Activated CD4-positive, alpha-beta T cell treated with anti-CD3 and anti-CD28 coated beads, Interleukin-2, amount 50 U/mL, for 1 hour (primary cell): Measurements from ENCODE around the gene GPRC5A.

Experiments used
- DNase-seq: peaks from one replicate; pipeline ENCODE4 v3.0.0-alpha.2; 2020

GPRC5A gene

GRCh38 chr12:12915656-12916055, 24.3 kb downstream of the GPRC5A start:
- no peak for DNase-seq

DNA sequence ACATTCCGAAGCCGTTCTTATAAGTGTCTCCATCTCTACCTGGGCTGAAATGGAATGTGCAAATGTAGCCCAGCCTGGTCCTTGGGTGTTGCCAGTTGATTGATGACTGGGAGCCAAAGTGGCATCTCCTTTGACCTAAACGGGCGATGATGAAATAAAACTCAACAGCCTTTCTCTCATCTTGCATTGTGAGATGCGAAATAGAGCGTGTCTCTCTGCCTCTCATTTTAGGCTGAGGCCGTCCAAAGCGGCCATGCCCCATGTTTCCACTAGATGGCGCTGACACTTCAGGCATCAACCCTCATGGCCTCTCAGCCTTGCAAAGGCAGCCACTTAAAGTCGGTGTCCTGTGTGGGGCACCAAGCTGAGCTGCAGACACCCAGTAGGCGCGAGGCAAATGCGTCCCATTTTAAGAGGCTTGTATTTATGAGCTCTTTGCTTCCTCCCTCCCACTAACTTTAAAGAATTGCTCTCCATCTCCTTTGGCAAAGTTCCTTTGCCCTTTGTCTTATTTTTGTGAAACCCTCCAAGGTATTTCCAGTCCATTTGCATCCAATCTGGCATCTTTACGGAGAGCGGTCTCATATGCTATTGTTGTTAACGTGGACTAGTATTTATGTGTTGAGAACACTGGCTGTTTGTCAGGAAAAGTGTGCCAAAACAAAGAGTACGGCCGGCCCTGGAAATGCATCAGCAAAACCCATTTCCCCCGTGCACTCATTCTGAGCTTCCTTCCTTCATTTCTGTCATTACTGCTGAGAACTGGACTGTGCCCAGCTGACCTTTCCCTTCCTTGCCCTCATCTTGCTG, 25.0 kb downstream of the GPRC5A start:
- peak; percentile 85 for DNase-seq

GRCh38 chr12:12917517-12917916, 26.2 kb downstream of the GPRC5A start:
- DNase-seq = no peak

DNA sequence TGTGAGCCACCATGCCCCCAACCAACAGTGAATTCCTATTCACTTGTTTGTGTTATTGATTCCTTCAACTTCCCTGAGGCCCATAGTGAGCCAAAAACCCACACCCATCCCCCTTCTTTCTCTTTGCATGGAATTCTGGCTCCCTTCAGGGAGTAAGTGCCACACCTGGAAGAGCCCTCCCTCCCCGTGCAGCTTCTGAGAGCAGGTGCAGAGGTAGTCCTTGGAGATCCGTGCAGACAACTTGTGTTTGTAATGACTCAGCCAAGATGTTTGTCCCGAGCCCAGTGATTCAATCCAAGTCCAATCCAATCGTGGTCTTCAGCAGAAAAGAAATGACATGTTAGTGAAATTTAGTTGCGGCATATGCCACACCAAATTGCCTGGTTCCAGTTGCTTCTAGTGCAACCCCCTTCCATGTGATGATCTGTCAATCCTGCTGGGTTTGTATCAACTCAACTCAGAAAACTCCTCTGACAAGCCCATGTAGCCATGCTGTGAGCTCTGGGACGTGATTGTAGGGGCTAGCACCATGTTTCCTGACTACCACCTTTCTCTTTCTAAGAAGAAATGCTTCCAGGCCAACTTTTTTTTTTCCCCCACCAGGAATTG, 27.5 kb downstream of the GPRC5A start:
- no peak for DNase-seq

DNA sequence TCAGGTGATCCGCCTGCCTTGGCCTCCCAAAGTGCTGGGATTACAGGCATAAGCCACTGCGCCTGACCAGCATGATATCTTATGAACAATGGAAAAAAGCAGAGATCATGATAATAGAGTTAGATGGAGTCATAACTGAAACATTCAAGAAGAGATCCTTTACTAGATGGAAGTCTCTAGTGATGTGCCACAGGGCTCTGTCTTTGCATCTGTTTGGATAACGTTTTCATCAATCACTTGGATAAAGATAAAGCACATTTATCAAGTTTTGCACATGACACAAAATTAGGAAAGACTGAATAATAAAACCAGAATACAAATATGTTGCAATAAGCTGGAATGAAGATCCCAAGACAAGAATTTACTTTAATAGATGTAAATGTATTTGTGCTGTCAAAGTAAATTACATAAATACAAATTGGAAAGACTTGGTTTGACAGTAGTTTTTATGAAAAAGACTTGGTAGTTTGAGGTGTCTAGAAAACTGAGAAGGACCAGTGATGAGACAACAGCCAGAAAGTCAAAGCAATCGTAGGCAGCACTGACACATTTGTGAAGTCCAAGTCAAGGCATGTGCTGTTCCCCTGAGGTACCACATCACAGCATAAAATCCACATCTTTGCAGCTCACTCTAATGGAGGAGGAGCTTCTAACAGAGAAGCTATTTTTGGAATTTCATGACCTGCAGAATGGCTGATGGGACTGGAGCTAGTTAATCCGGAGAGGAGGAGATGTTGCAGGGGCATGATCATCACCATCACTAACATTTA, 28.5 kb downstream of the GPRC5A start:
- no peak for DNase-seq

DNA sequence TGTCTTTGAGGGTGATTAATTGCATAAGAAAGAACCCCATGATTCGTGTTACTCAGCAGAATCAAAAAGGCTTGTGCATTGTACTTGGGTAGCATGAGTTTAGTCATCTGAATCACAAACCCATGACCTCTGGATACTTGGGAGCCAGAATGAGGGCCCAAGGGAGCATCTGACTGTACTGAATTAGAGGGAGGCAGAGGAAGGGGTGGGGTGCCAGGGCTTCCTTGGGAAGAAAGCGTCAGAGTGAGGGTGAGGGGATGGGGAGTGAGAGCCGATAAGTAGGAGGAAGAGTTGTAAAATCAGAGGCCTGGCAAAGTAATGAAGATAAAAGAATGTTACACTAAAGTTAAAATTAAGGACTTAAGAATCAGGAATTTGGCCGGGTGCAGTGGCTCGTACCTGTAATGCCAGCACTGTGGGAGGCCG, 30.8 kb downstream of the GPRC5A start:
- no peak for DNase-seq

DNA sequence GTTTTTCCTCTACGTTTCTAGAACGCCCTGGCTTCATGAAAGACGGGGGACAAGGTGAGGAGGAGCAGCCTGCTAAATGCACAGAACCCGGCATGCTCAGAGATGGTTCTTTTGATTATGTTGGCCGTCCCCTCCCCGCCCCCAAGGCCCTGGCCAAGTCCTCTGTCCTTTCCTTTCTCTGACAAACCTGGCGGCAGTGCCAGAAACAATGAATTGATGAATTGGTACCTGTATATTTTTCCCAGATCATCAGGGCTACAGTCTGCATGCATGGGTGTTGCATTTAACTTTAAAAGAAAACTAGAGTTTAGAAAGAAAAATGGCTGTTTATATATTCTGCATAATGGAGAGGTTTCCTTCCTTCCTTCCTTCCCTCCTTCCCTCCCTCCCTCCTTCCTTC, 31.6 kb downstream of the GPRC5A start:
- DNase-seq = no peak

DNA sequence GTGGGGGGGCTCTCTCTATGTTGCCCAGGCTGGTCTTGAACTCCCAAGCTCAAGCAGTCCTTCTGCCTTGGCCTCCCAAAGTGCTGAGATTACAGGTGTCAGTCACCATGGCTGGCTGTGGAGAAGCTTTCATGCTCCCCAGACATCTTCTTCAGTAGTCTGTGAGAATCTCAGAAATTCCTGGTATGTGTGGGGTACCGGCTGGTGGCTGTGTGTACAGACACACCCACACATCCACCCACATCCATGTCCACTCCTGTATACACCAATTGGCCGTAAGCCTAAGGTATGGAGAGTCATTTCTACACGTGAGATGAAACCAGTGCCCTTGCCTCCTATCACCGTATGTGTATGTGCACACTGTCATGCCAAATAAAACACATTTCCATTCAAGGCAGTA, 32.8 kb downstream of the GPRC5A start:
- no peak for DNase-seq

DNA sequence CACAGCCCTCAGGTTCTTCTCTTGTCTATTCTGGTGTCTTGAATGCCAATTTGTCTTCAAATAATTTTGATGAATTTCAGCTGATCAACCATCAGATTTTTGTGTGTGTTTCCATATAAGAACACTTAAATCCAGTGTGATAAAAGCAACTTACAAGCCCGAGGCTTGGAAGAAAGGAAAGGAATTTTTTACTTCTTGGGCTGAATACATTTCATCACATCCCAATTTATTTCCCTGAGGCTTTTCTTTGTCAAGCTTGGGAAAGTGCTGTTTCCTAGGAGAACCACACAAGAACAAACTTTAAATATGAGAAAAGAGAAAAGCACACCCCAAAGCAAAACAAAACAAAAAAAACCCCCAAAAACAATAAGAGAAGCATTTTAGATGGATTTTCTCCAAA, 34.0 kb downstream of the GPRC5A start:
- no peak for DNase-seq

GRCh38 chr12:12926571-12927071, 35.3 kb downstream of the GPRC5A start:
- no peak for DNase-seq

- peak; percentile 50 for DNase-seq
Observed at GRCh38 chr12:12927211-12928079, 36.1 kb downstream of the GPRC5A start.

GRCh38 chr12:12929696-12930095, 38.3 kb downstream of the GPRC5A start:
- no peak for DNase-seq

DNA sequence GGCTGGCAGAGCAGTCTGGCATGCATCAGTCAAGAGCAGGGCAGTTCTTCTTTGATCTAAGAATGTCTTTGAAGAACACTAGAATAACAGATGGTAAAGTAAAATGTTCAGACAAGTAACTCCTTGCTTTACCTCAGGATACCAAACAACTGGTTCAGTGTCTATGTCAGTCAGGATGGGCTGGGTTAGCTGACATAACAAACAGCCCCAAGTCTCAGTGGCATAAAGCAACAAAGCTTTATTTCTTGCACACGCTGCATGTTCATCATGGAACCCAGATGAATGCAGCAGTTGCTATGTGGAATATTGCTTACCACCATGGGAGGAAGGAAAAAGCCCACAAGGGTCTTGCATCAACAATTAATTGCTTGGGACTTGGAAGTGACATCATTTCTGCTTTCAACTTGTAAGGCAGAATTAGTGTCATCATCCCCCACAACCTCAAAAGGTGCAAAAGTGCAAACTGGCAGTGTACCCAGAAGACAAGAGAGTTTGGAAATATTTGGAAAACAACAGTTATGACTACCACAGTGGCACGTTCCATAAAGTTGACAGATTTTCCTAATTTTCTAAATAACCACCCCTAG, 39.4 kb downstream of the GPRC5A start:
- no peak for DNase-seq

GRCh38 chr12:12933742-12934141, 42.4 kb downstream of the GPRC5A start:
- DNase-seq = no peak

DNA sequence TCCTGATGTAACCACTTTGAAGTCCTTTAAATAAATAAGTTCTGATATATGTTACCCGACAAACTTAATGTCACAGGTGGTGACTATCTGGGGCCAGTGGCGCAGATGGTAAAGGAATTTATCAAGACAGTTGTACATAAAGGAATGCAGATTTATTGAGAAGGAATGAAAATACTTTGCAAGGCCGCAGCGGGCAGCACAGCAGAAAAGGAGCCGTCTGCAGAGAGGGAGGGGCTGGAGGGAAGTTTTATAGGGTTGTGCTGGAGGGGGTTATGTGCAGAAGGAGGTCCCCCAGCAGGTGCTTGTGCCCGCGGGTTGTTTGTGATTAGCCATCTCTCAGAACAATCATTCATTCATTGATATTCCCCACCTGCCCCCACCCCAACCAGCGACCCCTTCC, 43.2 kb downstream of the GPRC5A start:
- DNase-seq = no peak

DNA sequence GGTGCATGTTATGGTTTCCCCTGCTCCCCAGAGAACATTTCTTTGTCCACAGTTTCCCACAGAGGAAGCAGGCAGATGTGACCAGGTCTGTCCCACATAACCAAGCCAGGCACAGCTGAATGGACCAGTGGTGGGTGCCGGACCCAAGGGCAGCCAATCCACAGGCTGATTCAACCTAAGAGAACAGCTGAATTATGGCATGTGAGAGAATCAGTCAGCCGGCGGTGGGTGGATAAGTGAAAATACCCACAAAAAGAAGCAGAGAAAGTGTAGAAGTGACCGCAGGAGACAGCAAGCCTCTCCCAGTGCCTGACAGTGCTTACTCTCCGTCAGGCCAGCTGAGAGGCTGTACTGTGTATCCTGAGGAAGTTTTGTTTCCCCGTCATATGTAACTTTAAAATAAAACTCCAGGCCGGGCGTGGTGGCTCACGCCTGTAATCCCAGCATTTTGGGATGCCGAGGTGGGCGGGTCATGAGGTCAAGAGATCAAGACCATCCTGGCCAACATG, 45.7 kb downstream of the GPRC5A start:
- DNase-seq = no peak

DNA sequence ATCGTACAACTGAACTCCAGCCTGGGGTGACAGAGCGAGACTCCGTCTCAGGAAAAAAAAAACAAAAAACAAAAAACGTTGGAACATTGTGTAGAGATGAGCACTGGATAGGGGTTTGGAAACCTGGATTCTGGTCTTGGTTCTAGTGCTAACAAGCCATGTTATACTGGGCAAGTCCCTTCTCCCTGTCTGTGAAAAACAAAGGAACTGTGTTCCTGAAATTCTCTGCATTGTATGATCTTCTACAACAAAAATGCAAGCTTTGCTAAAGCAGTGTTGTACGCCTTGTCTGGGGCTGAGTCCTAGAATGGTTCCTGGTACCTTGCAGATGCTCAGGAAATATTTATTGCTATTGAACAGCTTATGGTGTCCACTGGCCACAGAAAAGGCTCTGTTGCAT, 47.2 kb downstream of the GPRC5A start:
- DNase-seq = no peak

DNA sequence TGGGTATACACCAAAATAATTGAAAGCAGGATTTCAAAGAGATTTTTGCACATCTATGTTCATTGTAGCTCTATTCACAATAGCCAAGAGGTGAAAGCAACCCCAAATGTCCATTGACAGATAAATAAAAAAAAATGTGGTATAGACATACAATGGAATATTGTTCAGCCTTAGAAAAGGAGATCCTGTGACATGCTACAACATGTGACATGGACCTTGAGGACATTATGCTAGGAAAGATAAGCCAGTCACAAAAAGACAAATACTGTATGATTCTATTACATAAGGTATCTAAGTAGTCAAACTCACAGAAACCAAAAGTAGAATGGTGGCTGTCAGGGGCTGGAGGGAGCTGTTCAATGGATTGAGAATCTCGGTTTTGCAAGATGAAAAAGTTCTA, 48.5 kb downstream of the GPRC5A start:
- no peak for DNase-seq

- DNase-seq = no peak
Observed at GRCh38 chr12:12941450-12942350, 50.3 kb downstream of the GPRC5A start.

DNA sequence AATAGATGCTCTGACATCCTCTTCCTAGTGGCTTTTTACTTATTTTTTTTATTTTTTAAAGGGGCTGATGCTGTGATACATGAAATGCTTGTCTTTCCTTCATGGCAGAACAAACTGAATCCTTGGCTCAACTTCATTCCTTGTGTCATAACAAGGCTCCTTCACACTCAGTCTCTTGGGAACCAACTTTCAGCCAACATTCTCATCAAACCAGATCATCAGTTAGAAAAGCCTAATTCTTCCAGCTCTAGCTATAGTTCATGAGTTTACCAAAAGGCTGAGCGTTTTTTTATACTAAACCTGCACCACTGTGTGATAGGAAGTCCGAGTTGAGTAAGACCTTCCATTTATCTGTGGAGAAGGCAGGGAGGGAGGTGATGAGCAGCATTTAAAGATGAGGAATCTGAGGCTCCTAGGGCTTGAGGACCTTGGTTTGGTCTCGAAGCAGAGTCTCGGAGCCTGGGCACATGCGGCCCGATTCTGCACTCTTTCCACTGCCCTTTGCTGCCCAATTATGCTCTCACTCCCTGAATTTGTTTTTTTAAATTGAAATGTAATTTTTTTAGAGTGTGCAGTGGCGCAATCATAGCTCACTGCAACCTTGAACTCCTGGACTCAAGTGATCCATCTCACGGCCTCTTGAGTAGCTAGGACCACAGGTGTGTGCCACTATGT, 52.4 kb downstream of the GPRC5A start:
- DNase-seq = no peak
